EL (cell line): ENCODE data around the gene ANKZF1.
"Not testable (repeated sequence)": the region's sequence is repeated elsewhere in the genome, so short reads cannot be mapped to it uniquely, and the experiment has no call there.

Source experiments
- DNase-seq: peaks from one replicate; pipeline ENCODE4 v3.0.0-alpha.2; 2016

ANKZF1 gene

DNA sequence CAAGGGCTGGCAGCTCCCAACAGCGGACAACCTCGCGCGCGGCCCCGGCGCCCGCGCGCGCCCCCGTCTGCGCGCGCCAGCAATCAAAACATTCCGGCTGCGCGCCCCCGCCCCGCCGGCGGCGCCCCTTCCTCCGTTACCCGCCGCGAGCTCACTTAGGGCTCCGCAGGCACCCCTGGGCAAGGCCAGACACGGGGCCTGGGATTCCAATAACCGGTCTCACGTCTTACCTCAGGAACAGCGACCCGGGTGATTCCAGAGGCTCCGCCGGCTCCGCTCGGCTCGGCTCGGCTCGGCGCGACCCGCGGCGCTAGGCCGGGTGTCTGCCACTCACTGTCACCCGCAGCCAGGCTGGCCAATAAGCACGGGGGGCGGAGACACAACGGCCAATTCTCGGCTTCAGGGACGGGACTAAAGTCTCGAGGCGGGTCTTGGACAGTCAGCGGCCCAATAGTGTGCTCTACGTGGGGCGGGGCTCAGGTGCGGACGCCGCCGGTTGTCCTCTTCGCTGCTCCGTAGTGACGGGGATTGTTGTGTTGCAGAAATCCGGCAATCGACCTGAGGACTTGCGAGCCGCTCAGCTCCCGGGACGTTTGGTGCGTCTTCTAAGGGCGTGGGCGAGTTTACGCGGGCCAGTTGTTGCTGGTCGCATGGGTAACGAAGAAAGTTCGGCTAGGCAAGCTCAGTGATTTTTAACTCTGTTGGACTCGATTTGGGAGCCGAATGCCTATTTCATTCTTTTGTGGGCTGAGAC is at the start of gene ANKZF1, which contains the start of gene ATG9A:
ANKZF1 (plus strand) TSS at position 502 of the 754 bp plus-strand sequence. CDS start 452 bp downstream, outside the sequence.
ATG9A (minus strand) TSS at position 332 of the 754 bp plus-strand sequence. CDS start 1,612 bp downstream, outside the sequence.
- DNase-seq: peak; percentile 99

DNA sequence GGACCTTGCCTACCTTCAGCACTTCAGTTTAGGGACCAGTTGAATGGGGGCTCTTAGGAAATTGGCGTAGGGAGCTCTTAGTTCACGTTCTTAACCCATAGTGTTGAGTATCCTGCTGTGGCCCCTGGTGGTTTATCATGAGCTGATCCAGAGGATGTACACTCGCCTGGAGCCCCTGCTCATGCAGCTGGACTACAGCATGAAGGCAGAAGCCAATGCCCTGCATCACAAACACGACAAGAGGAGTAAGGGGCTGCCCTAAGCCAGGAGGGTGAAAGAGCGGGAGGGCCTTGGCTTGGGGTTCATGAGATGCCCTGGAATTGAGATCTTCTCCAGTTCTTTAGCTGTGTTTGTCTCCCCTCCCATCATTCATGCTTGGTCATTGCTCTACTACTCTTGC is 48.6 kb upstream of the ANKZF1 start:
- DNase-seq: no peak

DNA sequence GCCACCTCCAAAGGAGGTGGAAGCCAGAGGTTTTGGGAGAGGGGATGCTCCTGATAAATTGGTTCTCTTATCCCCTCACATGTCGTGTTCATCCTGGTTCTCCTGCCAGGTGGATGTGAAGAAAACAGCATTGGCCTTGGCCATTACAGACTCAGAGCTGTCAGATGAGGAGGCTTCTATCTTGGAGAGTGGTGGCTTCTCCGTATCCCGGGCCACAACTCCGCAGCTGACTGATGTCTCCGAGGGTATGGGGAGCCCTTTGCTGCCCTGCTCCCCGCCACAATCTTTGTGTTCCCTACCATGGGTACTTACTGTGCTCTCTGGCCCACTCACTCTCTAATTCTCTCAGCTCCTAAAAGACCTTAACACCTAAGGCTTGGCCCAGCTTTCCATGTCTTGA is 48.1 kb upstream of the ANKZF1 start:
- no peak for DNase-seq

DNA sequence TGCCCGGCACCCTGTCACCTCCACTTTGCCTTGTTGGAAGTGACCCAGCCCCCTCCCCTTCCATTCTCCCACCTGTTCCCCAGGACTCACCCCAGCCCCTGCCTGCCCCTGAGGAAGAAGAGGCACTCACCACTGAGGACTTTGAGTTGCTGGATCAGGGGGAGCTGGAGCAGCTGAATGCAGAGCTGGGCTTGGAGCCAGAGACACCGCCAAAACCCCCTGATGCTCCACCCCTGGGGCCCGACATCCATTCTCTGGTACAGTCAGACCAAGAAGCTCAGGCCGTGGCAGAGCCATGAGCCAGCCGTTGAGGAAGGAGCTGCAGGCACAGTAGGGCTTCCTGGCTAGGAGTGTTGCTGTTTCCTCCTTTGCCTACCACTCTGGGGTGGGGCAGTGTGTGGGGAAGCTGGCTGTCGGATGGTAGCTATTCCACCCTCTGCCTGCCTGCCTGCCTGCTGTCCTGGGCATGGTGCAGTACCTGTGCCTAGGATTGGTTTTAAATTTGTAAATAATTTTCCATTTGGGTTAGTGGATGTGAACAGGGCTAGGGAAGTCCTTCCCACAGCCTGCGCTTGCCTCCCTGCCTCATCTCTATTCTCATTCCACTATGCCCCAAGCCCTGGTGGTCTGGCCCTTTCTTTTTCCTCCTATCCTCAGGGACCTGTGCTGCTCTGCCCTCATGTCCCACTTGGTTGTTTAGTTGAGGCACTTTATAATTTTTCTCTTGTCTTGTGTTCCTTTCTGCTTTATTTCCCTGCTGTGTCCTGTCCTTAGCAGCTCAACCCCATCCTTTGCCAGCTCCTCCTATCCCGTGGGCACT is 47.1 kb upstream of the ANKZF1 start:
- DNase-seq: no peak

- no peak for DNase-seq
These were observed 46.3 kb upstream of the ANKZF1 start for GRCh38 chr2:219183151-219183772.

DNA sequence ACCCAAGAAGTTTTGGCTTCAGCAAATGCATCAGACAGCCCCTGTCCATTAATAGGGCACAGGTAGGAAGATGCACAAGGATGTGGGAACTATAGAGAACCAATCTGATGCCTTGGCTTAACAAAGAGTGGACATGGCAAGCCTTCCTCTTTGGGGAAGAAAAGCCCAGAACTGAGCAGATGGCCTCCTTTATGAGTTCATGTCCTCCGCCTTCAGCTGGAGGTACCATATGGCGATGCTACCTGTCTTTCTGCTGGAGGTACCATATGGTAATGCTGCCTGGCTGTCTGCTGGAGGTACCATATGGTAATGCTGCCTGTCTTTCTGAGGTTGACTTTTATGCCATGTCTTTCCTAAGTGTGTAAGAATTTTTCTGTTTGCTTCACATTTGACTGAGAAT is 45.5 kb upstream of the ANKZF1 start:
- DNase-seq: no peak

- DNase-seq: no peak
These were observed 42.7 kb upstream of the ANKZF1 start for GRCh38 chr2:219186754-219187456.

DNA sequence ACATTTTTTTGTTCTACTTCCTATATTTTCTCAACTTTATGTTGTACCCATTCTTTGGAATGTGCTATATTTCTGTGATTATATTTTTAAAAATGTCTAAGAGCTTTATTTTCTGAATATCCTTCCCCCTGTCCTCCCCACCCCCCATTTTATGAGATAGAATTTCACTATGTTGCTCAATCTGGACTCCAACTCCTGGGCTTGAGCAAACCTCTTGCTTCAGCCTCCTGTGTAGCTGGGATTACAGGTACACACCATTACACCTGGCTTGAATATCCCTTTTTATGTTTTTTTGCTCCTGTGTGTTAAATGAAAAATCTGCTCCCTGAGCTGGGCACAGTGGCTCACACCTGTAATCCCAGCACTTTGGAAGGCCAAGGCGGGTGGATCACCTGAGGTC is 32.2 kb upstream of the ANKZF1 start:
- no peak for DNase-seq

- no peak for DNase-seq
These were observed 30.6 kb upstream of the ANKZF1 start for GRCh38 chr2:219198974-219199373.

GRCh38 chr2:219199470-219200211 is 30.0 kb upstream of the ANKZF1 start:
- DNase-seq: no peak

DNA sequence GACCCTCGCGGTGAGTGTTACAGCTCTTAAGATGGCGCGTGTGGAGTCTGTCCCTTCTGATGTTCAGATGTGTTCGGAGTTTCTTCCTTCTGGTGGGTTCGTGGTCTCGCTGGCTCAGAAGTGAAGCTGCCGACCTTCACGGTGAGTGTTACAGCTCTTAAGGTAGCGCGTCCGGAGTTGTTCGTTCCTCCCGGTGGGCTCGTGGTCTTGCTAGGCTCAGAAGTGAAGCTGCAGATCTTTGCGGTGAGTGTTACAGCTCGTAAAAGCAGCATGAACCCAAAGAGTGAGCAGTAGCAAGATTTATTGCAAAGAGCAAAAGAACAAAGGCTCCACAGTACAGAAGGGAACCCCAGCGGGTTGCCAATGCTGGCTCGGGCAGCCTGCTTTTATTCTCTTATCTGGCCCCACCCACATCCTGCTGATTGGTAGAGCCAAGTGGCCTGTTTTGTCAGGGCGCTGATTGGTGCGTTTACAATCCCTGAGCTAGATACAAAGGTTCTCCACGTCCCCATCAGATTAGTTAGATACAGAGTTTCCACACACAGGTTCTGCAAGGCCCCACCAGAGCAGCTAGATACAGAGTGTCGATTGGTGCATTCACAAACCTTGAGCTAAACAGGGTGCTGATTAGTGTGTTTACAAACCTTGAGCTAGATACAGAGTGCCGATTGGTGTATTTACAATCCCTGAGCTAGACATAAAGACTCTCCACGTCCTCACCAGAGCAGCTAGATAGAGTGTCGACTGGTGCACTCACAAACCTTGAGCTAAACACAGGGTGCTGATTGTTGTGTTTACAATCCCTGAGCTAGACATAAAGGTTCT is 28.9 kb upstream of the ANKZF1 start:
- not testable (repeated sequence) for DNase-seq

DNA sequence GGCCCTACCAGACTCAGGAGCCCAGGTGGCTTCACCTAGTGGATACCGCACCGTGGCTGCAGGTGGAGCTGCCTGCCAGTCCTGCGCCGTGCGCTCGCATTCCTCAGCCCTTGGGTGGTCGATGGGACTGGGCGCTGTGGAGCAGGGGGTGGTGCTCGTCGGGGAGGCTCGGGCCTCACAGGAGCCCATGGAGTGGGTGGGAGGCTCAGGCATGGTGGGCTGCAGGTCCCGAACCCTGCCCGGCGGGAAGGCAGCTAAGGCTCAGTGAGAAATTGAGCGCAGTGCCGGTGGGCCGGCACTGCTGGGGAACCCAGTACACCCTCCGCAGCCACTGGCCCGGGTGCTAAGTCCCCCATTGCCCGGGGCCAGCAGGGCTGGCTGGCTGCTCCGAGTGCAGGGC is 28.3 kb upstream of the ANKZF1 start:
- DNase-seq: not testable (repeated sequence)

DNA sequence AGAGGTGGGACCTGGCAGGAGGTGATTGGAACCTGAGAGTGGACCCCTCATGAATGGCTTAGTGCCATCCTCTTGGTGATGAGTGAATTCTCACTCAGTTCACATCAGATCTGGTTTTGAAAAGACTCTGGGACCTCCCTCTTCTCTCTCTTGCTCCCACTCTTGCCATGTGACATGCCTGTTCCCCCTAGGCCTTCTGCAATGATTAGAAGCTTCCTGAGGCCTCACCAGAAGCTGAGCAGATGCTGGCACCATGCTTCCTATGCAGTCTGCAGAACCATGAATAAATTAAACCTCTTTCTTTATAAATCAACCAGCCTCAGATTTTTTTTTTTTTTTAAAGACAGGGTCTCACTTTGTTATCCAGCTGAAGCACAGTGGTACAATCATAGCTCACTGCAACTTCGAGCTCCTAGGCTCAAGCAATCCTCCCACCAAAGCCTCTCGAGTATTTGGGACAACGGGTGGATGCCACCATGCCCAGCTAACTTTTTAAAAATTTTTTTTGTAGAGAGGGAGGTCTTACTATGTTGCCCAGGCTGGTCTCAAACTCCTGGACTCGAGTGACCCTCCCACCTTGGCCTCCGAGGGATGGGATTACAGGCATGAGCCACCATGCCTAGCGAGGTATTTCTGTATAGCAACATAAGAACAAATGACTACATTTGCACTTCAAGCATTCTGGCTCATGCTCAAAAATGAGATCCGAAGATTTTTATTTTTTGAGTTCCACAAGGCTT is 25.0 kb upstream of the ANKZF1 start:
- no peak for DNase-seq

DNA sequence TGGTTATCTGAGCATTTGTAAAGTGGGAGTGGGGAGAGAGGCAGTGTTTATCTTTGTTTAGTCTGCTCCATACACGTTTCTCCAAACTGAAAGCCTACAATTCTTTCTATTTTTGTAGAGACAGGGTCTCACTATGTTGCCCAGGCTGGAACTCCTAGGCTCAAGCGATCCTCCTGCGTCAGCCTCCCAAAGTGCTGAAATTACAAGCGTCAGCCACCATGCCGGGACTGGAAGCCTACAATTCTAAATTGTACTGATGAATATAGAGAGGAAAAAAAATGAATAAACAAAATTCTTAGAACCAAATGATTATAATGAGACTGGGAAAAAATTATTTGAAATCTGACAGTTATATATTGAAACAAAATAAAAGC is 24.5 kb upstream of the ANKZF1 start:
- DNase-seq: no peak

GRCh38 chr2:219205981-219206327 is 23.7 kb upstream of the ANKZF1 start:
- DNase-seq: no peak

- peak; percentile 93 for DNase-seq
These were observed 23.1 kb upstream of the ANKZF1 start, which contains the start of gene ZFAND2B for GRCh38 chr2:219206328-219207133. ZFAND2B (plus strand) TSS chr2:219206782; CDS start chr2:219206988, 206 bp downstream.

- DNase-seq: no peak
These were observed 22.3 kb upstream of the ANKZF1 start for GRCh38 chr2:219207134-219207883.

- DNase-seq: peak; percentile 56
These were observed 21.5 kb upstream of the ANKZF1 start for GRCh38 chr2:219207884-219208740.
